Activated T-cell treated with anti-CD3 and anti-CD28 coated beads for 1 hour (primary cell): ENCODE results near the gene MFSD2B.
"Not testable (repeated sequence)": the region's sequence is repeated elsewhere in the genome, so short reads cannot be mapped to it uniquely, and the experiment has no call there.

Experiments used
- DNase-seq: peaks from one replicate; pipeline ENCODE4 v3.0.0-alpha.2; 2020; ENCODE audit warnings: low read depth

The MFSD2B gene

DNA sequence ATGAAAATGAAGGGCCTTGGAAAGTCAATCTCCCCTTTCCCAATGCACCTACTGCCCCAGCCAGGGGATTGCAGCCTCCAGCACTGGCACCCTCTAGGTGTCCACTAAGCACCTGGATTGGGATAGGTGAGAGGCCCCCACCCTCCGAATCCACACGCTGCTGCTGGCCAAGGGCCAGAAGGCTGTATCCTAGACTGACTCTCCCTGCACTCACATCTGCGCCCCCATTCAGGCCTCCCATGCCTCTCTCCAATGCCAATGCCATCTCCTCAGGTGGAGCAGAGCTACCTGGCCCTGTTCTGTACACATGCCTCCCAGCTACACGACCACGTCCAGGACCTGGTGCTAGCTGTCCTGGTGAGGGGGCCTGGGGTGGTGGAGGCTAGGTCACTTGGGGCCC lies 9.8 kb downstream of the MFSD2B start:
- DNase-seq: no peak

DNA sequence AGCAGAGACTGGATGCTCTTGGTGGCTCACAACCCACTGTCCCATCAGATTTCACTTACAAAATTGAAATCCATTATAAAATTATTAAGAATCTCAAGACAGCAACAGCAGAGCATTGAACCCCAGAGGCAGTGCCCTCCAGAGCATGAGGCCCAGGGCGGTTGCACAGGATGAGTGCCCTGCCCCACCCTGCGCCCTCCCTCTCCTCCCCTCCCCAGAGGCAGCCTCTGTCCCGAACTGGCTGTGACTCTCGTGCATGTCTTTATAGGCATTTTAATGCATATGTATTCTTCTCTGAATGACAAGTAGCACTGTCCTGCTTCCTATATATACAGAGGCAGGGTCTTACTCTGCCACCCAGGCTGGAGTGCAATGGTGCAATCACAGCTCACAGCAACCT lies 10.4 kb downstream of the MFSD2B start:
- no peak for DNase-seq

DNA sequence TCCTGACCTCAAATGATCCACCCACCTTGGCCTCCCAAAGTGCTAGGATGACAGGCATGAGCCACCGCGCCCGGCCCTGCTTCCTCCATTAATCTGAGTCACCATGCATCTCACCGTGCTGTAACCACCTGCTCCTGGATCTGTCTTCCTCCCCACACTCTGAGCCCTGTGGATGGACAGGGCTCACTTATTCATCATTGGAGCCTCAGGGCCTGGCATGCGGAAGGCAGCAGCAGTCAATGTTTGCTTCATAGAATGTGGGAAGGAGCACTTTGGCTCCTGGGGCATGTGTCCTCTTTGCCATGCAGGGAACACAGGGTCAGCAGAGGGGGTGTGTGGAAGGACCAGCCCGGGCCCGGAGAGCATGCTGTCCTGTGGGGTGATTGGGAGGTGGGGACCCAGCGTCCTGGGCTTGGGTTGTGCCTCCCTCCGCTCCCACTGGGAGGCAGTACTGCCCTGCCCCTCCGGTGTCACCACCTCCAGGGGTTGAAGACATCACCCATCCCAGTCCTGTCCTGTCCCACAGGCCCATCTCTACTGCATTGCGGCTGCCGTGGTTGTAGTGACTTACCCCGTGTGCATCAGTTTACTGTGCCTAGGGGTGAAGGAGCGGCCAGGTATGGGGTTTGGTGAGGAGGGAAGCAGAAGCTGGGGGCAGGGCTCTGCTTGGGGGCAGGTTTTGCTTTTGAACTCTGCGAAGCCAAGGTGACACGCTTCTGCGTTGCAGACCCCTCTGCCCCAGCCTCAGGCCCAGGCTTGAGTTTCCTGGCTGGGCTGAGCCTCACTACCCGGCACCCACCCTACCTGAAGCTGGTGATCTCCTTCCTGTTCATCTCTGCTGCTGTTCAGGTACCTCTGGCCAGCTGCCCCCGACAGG lies 11.5 kb downstream of the MFSD2B start:
- no peak for DNase-seq

DNA sequence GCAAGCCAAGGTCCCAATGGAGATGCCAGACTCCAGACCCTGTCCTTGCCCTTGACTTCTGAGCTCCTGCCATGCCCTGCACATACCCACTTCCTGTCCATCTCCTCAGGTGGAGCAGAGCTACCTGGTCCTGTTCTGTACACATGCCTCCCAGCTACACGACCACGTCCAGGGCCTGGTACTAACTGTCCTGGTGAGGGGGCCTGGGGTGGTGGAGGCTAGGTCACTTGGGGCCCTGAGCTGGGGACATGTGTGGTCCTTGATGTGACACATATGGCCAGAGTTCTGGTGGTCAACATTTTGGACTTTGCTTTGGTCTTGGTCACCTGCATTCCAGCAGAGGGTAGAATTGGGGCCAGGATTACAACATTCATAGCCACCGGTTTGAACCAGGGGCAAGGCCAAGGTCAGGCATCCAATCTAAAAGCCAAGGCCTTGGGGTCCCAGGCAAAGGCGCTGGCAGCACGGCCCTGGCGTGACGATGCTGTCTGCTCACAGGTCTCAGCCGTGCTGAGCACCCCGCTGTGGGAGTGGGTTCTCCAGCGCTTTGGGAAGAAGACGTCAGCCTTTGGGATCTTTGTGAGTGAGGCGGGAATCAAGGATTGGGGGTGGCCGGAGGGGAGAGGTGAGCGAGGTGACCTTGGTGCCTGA lies 12.6 kb downstream of the MFSD2B start:
- DNase-seq: no peak

DNA sequence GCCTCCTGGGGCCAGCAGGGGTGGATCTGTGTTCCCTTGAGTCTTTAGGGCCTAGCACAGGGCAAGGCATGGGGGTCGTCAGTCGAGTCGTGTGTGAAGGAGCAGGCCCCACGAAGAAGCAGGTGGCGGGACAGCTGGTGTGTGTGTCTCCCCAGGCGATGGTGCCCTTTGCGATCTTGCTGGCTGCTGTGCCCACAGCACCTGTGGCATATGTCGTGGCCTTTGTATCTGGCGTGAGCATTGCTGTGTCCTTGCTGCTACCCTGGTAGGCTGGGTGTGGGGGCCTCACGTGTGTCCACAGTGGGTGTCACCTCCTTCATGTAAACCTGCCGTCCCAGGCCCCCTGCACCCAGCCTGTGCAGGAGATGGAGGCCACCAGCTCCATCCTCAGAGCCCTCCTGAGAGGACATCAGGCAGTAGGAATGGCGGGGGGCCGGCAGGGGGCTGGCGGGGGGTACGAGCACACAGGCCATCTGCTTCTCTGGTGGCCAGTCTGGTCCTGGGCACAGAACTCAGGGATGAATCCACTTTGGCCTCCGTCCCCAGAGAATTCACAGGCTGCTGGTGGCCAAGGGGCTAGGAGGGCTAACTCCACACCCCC lies 13.2 kb downstream of the MFSD2B start:
- no peak for DNase-seq

DNA sequence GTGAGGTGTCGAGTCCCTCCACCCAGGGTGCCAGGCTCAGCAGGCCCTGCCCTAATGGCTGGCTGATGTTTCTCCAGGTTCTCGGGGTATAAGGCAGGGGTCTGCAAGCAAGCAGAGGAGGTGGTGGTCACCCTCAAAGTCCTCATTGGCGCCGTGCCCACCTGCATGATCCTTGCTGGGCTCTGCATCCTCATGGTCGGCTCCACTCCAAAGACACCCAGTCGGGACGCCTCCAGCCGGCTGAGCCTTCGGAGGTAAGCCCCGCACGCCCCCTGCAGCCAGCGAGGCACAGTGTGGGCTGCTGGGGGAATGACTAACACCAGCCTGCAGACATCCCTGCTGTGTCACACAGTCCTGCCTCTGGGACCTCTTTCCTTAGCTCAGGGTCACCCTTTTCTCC lies 14.1 kb downstream of the MFSD2B start:
- no peak for DNase-seq

DNA sequence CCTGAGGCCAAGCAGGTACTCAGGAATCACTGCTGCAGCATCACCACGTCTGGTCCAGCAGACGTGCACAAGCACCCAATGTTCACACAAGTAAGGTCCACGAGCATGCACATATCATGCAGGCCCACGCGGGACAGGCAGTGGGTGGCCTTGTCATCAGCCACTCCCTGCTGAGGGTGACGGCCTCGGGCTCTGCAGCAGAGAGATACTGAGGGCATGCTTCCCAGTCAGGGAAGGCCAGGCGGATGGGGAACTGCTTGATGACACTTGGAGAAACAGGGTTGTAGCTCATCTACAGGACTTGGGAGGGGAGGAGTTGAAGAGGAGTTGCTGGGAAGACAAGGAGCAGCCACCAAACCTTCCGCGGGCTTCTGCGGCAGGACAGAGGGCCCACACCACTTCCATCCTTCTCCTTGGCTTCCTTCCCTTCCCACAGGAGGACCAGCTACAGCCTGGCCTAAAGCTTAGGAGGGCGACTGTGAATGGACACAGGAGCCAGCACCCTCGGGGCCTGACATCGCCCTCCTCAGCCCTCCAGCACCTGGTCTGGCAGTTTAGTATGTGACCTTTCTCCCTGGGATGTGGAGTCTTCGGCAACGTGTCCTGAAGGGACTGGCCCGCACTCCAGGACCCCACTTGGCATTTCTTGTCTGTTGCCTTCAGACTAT lies 15.2 kb downstream of the MFSD2B start:
- no peak for DNase-seq

DNA sequence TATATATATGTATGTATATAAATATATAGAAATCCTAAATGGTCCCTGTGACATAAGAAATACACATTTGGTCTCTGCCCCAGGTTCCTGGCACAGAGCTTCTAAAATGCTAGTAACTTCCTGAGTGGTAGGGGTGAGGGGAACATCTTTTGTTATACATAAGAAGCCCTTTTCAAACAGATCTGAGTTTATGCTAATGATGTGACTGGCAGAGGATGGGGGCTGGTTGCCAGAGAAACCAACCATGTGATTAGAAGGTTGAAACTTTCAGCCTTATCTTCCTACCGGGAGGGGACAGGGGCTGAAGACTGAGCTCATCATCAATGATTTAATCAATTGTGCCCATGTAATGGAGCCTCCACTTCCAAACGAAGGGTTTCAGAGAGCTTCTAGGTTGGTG lies 16.3 kb downstream of the MFSD2B start:
- no peak for DNase-seq

DNA sequence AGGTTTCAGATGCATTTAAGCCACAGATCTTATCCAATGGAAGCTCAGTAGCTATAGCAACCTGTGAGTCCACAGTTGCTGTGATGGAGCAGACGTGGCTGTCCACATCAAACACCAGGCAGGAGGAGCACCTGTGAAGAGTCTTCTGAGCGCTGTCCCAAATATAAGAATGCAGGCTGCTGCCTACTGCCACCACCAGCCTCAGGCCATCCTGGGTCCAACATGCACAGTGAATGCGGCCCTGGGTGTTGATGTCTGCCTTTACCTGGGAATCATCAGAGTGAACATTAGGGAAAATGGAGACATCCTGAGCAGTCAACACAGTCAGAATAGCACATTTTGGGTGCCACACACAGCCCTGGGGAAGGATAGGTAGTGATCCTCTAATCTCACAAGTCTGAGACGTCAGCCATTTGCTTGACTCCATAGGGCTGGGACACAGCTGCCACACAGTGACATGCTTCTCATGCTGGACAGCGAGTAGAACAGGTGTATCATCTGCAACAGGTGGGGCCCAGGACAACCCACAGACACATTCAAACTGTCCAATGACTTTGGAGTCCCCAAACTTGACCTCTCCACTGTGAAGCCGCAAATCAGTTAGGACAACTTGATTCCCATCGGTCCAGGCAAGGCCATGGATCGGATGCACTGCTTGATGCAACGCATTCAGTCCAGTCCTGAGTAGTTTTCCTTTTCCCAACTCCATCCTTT lies 29.1 kb downstream of the MFSD2B start:
- no peak for DNase-seq

DNA sequence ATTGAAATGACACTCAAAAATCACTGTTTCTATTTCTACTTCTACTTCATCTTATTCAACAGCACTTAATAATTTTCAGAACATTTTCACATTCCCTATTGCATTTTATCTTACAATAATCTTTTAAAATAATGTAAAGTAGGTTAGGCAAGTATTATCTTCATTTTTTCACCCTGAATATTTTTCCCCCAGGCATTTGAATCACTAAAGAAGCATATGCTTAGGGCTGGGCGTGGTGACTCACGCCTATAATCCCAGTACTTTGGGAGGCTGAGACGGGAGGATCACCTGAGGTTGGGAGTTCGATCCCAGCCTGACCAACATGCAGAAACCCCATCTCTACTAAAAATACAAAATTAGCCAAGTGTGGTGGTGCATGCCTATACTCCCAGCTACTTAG lies 30.6 kb downstream of the MFSD2B start:
- no peak for DNase-seq

DNA sequence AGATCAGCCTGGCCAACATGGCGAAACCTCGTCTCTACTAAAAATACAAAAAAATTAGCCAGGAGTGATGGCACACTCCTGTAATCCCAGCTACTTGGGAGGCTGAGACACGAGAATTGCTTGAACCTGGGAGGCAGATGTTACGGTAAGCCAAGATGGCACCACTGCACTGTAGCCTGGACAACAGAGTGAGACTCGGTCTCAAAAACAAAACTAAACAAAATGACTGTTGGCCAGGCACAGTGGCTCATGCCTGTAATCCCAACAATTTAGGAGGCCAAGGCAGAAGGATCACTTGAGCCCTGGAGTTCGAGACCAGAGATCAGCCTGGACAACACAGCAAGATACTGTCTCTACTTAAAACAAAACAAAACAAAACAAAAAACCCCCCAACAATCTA lies 33.2 kb downstream of the MFSD2B start:
- DNase-seq: not testable (repeated sequence)

DNA sequence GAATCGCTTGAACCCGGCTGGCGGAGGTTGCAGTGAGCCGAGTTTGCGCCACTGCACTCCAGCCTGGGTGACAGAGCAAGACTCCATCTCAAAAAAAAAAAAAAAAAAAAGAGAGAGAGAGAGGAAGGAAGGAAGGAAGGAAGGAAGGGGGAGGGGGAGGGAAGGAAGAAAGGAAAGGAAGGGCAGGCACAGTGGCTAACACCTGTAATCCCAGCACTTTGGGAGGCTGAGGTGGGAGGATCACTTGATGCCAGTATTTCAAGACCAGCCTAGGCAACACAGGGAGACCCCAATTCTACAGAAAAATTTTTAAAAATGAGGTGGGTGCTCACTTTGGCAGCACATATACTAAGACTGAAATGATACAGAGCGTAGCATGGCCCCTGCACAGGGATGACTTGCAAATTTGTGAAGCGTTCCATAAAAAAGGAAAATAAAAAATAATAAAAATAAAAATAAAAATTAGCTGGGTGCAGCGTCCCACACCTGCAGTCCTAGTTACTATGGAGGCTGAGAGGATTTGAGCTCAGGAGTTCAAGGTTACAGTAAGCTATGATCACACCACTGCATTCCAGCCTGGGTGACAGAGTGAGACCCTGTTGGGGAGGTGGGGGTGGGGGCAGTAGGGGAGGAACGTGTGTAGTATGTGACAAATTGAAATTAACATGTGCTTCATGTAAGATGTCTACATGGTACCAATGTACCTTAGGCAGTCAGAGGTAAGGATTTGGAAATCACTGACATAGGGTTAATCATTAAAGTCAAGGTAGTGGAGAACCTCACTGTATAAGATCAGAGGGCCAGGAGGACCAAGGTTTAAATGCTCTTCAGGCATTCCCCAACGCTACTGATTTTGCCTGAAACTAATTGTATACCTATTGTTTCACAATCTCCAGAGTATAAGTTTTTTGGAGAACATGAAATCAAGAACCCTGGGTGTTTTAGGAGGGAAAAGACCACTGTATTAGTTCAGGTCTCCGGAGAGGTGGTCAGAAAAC lies 35.9 kb downstream of the MFSD2B start:
- DNase-seq: no peak

DNA sequence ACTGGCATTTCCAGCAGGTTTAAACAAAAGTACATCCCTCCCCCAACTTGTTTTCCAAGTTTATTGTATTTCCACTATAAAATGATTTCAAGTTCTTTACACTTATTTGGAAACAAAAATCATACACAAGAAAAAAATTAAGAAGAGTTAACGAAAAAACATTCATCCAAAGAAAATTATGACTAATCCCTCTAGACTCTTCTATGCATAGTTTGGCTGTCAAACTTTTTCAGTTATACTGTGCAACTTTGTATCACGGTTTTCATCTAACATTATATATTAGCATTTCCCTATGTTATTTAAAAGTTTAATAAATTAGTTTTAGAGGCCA lies 36.7 kb downstream of the MFSD2B start:
- DNase-seq: no peak

DNA sequence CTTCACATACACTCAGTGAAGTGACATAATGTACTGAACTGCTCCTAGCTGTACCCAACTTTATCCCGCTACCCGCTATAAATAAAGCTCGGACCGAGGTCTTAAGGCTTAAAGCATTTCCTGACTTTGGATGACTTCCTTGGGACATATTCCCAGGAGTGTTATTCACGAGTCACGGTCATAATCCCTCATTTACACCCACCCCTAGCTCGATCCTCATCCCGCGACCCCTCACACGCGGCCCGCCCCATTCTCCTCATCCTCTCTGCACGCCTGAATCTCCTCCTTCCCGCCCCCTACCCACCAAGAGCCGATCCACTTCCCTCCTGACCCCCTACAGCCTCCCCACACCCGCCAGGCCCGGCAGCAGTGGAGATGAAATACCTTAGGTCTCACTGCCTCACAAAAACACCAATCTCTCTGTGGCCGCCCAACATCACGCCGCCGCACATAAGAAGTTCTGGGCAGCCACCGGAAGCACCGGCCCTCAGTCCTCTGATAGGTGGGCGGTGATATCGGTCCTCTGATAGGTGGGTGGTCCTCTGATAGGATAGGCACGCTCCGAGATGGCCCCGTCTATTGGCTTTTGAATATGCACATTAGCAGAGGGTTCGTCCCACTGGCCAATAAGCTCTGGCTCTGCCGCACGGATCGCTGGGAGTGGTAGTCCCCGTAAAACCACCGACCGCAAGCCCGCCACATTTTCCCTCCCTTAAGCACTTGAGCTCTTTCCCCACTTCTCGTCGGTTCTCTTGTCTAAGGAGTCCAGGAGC lies 37.2 kb downstream of the MFSD2B start, which contains the start of gene WDCP:
Gene WDCP (minus strand): TSS at position 462 of the 773 bp plus-strand sequence. CDS start 7,897 bp downstream, outside the sequence.
- peak; percentile 86 for DNase-seq

DNA sequence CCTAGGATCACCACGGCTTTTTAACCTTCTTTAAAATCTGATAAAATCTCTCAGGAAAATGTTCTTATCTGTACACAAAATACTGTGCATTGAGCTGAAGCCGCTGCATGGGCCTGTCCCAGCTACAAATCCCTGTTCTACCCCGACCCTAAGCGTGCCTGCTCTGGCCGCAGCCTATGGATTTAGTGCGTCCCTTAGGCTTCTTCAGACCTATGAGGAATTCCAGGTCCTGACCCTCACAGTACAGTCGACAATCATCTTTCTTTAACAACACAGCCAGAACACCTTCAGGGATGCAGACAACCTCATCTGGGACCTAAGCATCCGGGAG lies 37.8 kb downstream of the MFSD2B start:
- no peak for DNase-seq

DNA sequence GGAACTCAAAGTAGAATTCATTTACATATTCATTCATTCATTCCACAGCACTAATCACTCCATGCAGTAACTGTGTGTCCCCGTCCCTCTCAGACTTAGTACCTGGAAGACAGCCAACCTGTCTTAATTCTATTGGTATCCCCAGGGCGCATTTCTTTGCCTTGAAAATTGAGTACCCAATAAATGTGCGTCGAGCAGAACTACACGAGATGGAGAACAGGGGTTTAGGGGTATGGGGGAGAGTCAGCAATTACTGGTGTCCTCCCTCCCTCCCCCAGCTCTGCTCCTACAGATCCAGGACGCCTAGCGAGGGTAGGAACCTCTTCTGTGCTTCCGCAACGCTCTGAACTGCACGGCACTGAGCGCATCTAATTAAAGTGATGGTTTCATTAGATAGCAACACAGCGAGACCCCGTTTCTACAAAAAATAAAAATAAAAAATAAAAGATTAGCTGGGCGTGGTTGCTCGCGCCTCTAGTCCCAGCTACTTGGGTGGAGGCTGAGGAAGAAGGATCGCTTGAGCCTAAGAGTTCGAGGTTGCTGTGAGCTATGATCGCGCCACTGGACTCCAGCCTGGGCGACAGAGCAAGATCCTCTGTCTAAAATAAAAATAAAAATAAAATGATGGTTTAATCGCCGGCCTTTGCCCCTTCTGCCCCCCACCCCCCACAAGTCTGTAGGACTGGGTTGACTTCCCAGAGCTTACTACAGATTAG lies 39.0 kb downstream of the MFSD2B start:
- DNase-seq: no peak

DNA sequence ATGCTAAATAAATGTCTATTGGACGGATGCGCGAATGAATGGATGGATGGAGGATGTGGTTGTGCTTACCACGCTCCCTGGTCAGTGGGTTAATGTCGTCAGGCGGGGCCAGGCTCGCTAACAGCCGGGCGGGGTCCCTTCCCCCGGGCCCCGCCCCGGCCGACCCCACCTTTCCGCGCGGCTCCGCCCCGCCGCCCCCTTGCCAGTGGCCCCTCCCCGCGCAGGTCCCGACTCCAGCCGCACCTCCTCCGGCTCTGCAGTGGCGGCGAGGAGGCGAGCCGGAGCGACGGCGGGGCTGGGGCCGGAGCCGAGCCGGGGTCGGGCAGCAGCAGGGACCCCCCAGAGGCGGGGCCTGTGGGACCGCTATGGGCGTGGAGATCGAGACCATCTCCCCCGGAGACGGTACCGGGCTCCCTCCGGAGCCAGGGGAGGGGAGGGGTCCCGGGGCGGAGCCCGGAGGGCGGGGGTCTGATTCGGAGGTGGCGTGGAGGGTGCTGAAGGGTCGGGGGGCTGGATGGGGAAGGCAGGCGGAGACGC lies 39.7 kb downstream of the MFSD2B start, which contains the start of gene FKBP1B:
Gene FKBP1B (plus strand): TSS at position 257 of the 537 bp plus-strand sequence. CDS start 109 bp downstream, at position 366.
- peak; percentile 26 for DNase-seq

DNA sequence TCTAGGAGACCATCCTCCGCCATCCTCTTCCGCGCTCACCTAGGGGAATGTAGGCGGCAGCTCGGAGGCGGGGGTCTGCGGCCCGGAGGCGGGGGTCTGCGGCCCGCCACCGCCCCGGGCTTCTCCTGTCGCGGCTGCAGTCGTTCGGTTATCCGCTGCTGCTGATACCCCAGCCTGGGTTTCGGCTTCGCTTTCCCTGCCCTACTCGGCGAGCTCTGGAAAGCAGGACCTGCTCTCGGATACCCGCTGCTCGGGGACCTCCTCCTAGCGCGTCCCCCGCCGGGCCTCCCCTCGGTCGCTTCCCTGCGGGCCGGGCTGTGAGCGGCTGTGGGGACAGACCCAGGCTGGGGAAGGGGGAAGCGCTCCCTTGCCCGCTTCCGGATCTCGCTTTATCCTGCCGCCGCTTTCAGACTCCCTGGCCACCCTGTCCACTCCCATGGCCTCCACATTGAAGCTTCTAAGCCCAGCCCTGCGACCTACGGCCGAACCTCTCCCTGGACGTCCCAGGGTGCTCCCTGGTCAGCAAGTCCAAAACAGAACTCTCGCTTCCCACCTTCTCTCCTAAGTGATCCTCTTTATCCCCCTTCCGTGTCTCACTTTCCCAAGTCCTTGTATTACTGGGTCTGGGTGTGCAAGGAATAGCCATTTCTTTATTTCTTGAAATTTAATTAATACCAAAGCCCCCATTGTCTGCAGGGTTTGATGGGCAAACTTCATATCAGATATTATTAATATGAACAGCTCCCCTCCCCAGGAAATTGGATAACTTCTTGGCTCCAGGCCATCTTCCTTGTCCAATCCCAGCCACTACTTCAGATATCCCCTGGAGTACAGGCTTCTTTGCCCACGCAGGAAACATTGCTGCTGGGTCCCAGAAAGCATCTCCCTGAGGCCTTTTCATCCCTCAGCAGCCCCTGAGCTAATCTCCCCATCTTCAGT lies 40.4 kb downstream of the MFSD2B start:
- DNase-seq: no peak
